ENCODE measurements around the gene PDZRN3.

GRCh38 chr3:73510334-73510733, 114.4 kb downstream of the PDZRN3 start:
- TF ChIP-seq, protein P1, sequence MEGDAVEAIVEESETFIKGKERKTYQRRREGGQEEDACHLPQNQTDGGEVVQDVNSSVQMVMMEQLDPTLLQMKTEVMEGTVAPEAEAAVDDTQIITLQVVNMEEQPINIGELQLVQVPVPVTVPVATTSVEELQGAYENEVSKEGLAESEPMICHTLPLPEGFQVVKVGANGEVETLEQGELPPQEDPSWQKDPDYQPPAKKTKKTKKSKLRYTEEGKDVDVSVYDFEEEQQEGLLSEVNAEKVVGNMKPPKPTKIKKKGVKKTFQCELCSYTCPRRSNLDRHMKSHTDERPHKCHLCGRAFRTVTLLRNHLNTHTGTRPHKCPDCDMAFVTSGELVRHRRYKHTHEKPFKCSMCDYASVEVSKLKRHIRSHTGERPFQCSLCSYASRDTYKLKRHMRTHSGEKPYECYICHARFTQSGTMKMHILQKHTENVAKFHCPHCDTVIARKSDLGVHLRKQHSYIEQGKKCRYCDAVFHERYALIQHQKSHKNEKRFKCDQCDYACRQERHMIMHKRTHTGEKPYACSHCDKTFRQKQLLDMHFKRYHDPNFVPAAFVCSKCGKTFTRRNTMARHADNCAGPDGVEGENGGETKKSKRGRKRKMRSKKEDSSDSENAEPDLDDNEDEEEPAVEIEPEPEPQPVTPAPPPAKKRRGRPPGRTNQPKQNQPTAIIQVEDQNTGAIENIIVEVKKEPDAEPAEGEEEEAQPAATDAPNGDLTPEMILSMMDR (IDR thresholded peaks at IDR 0.05; ENCODE audit: insufficient read depth, low read depth, low read length), result no peak
- TF ChIP-seq EZH2 (IDR thresholded peaks at IDR 0.05; ENCODE audit: insufficient read depth, low read length), result no peak

Measured in astrocyte (in vitro differentiated cells and primary cell).